Heart right ventricle (tissue), 16 donors: ENCODE data around the gene EMILIN2. TPM values are rescaled to one million over a fixed set of nuclear protein-coding genes. Genes with fewer than 3 reads are reported as not detected.

Source experiments
- ATAC-seq, 8 donors: fragments of 200-7000 bp; cut with Tn5 transposase; one replicate each; pipeline ENCODE4 v1.9.1; 2020; ENCODE audit warnings: mild to moderate bottlenecking in 8 of 8, moderate library complexity in 8 of 8, moderate number of reproducible peaks in 1 of 8
- DNase-seq, 2 donors: peaks; one replicate each; pipeline ENCODE4 v3.0.0-alpha.2; 2020
- H3K27ac ChIP-seq, 10 donors: fragments of 200-600 bp; sonication (generic) in 2 of 10; one replicate each; pipeline versions ENCODE4 v1.5.0 to v1.8.0; 2020 to 2022; ENCODE audit warnings: mild to moderate bottlenecking in 3 of 10
- H3K27me3 ChIP-seq, 7 donors: fragments of 200-600 bp; one replicate each; pipeline ENCODE4 v1.8.0; 2021 to 2022; ENCODE audit warnings: mild to moderate bottlenecking in 2 of 7
- H3K36me3 ChIP-seq, 9 donors: fragments of 200-600 bp; sonication (generic) in 1 of 9; one replicate each; pipeline versions ENCODE4 v1.5.0 to v1.8.0; 2020 to 2022; ENCODE audit warnings: mild to moderate bottlenecking in 2 of 9
- H3K4me1 ChIP-seq, 9 donors: fragments of 200-600 bp; sonication (generic) in 1 of 9; one replicate each; pipeline versions ENCODE4 v1.5.0 to v1.8.0; 2020 to 2022; ENCODE audit warnings: mild to moderate bottlenecking in 4 of 9
- H3K4me3 ChIP-seq, 10 donors: fragments of 200-600 bp; sonication (generic) in 2 of 10; one replicate each; pipeline versions ENCODE4 v1.5.0 to v1.8.0; 2020 to 2022; ENCODE audit warnings: mild to moderate bottlenecking in 7 of 10, moderate library complexity in 2 of 10
- H3K9me3 ChIP-seq, 11 donors: fragments of 200-600 bp in 10 of 11; sonication (generic) in 2 of 11; one replicate each; pipeline versions ENCODE4 v1.5.0 to v1.8.0; 2013 to 2022; ENCODE audit warnings: mild to moderate bottlenecking in 2 of 11, control low read depth in 1 of 11, moderate library complexity in 1 of 11
- WGBS, 2 donors: extraction: QIAGEN DNeasy Blood & Tissue Kit; methylation state at CpG; one replicate each; pipeline ENCODE4 v1.1.7; 2013; ENCODE audit warnings: inconsistent platforms in 1 of 2; 5-methylcytosine and 5-hydroxymethylcytosine counted together
- intact Hi-C, 10 donors: fragments of 100-400 bp; cut with DNase I; formaldehyde crosslinking; loops; one replicate each; pipeline versions ENCODE4 v1.11.1 to v1.14.2; 2022
- polyA plus RNA-seq, 2 donors: library from polyadenylated mRNA; stranded (reverse); fragments of 200-250 nt; gene quantifications; one replicate each; pipeline ENCODE4 v1.2.3, GENCODE V29; 2013
- total RNA-seq, 10 donors: library from RNA; stranded (reverse); fragmentation: NEBNext Ultra II Directional in 3 of 10; extraction: Animal tissue kit (Norgen Biotek cat#: 25700) in 3 of 10; gene quantifications; one replicate each; pipeline versions ENCODE4 v1.2.1 to v1.2.4, GENCODE V29; 2021 to 2023
- TF ChIP-seq, protein P1 (sequence below), 9 donors: fragments of 200-600 bp; sonication (generic) in 2 of 9; IDR thresholded peaks; one replicate each; pipeline versions ENCODE4 v1.5.0 to v1.8.0; 2021 to 2022; ENCODE audit warnings: antibody characterized with exemption in 9 of 9, mild to moderate bottlenecking in 5 of 9, moderate library complexity in 1 of 9
- donor health status: Arrhythmogenic right ventricular cardiomyopathy.
- donor health status: ischemic (EF 13 %, LVEDD 7.1; RV severe dilation, severe dysfunction).
- donor health status: healthy with polysubstance abuse.
- donor health status: DM: no; HTN: yes; CAD: no.
- donor health status: DM: no; HTN: no; CAD: no.
- donor health status: ischemic (EF 25% LVEDD 6.9; RV normal size, moderate dysfunction).
- donor health status: ischemic (EF 25% LVEDD 5.7; RV mildly dilated, moderate dysfunction).
- donor health status: healthy.
- donor health status: DM: yes; HTN: yes; CAD: no.
- donor health status: Ischemic cardiomyopathy.
- donor health status: ischemic (EF 35%, LVEDD 5.7; RV mildly dilated, moderate dysfunction).
- donor health status: nonischemic (EF 11% LVEDD 7.7; RV severe dilation, severe dysfunction).
- donor health status: DM: yes; HTN: yes; CAD: no.
- donor health status: PGD.
- donor health status: ischemic (EF 29% LVEDD 5.4; RV normal size, mild dysfunction).
- donor health status: nonischemic (EF 23%, LVEDD 6.1; RV moderate dilation, normal function).

Gene EMILIN2
- total and polyA plus RNA-seq, 12 donors, result 9.5 to 50.5 (median 19.6) TPM

- ATAC-seq (no peak), DNase-seq (no peak)
- Histone ChIP-seq H3K4me1 (peaks cover 3 to 78% (median 47%) of the 10 kb centered on the region in 9 donors), H3K36me3 (no peaks in the 10 kb centered on the region), H3K27me3 (no peaks in the 10 kb centered on the region), H3K9me3 (no peaks in the 10 kb centered on the region), H3K27ac (peak overlapping the region in 1 of 10 donors; percentile 48), H3K4me3 (no peak overlapping the region)
- intact Hi-C loops, result loop anchor here in 1 of 10 donors (5.0 kb wide), 1 partner anchor 48 kb away; the partner anchor contains the start of gene LPIN2
- TF ChIP-seq, protein P1, sequence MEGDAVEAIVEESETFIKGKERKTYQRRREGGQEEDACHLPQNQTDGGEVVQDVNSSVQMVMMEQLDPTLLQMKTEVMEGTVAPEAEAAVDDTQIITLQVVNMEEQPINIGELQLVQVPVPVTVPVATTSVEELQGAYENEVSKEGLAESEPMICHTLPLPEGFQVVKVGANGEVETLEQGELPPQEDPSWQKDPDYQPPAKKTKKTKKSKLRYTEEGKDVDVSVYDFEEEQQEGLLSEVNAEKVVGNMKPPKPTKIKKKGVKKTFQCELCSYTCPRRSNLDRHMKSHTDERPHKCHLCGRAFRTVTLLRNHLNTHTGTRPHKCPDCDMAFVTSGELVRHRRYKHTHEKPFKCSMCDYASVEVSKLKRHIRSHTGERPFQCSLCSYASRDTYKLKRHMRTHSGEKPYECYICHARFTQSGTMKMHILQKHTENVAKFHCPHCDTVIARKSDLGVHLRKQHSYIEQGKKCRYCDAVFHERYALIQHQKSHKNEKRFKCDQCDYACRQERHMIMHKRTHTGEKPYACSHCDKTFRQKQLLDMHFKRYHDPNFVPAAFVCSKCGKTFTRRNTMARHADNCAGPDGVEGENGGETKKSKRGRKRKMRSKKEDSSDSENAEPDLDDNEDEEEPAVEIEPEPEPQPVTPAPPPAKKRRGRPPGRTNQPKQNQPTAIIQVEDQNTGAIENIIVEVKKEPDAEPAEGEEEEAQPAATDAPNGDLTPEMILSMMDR (IDR thresholded peaks at IDR 0.05), result no peak
- WGBS, 2 donors, result 88 to 94% methylated on average over 8 of the region's 8 CpGs
Measured at GRCh38 chr18:2964361-2965010, 117.7 kb downstream of the EMILIN2 start.

Other genes with a start within 250 kb of the EMILIN2 start
- gene SMCHD1, start 191.3 kb upstream of the EMILIN2 start, total RNA-seq, result 10 to 100 TPM; 20.4 to 35.3 (median 33.4) TPM
- 1 to 10 TPM; 6.3 to 7.5 TPM for gene SMCHD1, start 191.3 kb upstream of the EMILIN2 start, polyA plus RNA-seq
- 10 to 100 TPM in 4 of 10 donors, 1 to 10 TPM in 6; 6.8 to 15.9 (median 8.2) TPM for gene LPIN2, start 166.1 kb downstream of the EMILIN2 start, total RNA-seq
- gene LPIN2, start 166.1 kb downstream of the EMILIN2 start, polyA plus RNA-seq, result 1 to 10 TPM; 1.9 to 5.0 TPM